HFFc6 (cell line): ENCODE measurements around the gene TCHP. TPM values are rescaled to one million over a fixed set of nuclear protein-coding genes. Genes with fewer than 3 reads are reported as not detected.
A peak's percentile ranks its signal among the peaks of the same experiment; 100 is the strongest.
"Not testable (repeated sequence)": the region's sequence is repeated elsewhere in the genome, so short reads cannot be mapped to it uniquely, and the experiment has no call there.

Experiments
- DNase-seq: peaks from one replicate; pipeline ENCODE4 v3.0.0-alpha.2; 2018
- H3K27ac Mint-ChIP-seq: 2 replicates; pipeline ENCODE4 v1.8.0; 2020; ENCODE audit warnings: mild to moderate bottlenecking, mixed read lengths
- H3K27me3 Mint-ChIP-seq: 2 replicates; pipeline ENCODE4 v1.8.0; 2021; ENCODE audit warnings: mild to moderate bottlenecking, moderate library complexity, mixed read lengths; ENCODE audit not compliant: insufficient read depth
- H3K36me3 Mint-ChIP-seq: 2 replicates; pipeline ENCODE4 v1.8.0; 2021; ENCODE audit warnings: low read depth, mixed read lengths
- H3K4me1 Mint-ChIP-seq: 2 replicates; pipeline ENCODE4 v1.8.0; 2020; ENCODE audit warnings: low read depth, mixed read lengths
- H3K4me3 Mint-ChIP-seq: 2 replicates; pipeline ENCODE4 v1.8.0; 2020; ENCODE audit warnings: mild to moderate bottlenecking, moderate library complexity, mixed read lengths
- H3K9me3 Mint-ChIP-seq: 2 replicates; pipeline ENCODE4 v1.8.0; 2020; ENCODE audit warnings: mild to moderate bottlenecking, mixed read lengths
- total RNA-seq, 6 experiments: library from RNA; stranded (reverse); fragmentation: NEBNext Ultra II Directional; extraction: Animal tissue kit (Norgen Biotek cat#: 25700); gene quantifications; 2 replicates in 1 of 6; 3 replicates in 5 of 6; pipeline ENCODE4 v1.2.3, GENCODE V29; 2021
- TF ChIP-seq, protein P1 (sequence below): fragments of 200-600 bp; sonication (generic); IDR thresholded peaks from 2 replicates; pipeline ENCODE4 v1.5.0; 2021; ENCODE audit warnings: antibody characterized with exemption, mild to moderate bottlenecking

The TCHP gene
- total RNA-seq, 6 experiments from 2014 or later: 15.0 to 21.0 (median 18.2) TPM

DNA sequence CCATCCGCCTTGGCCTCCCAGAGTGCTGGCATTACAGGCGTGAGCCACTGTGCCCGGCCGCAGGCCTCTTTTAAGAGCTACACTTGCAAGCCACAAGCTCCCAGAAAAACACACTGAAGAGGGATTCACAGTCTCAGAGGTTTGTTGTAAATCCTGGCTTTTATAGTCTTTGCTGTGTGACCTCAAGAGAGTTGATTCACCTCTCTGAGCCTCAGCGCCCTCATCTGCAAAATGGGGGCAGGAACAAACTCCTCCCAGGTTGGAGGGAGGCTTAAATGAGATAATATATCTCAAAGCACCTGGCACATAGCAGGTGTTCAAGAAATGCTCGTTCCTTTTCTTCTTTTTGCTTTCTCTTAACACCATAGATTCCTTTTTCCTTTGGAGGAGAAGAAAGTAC lies 3.9 kb upstream of the TCHP start:
- no peak for DNase-seq
- Mint-ChIP-seq H3K27ac (no peak overlapping the region), H3K4me3 (no peak overlapping the region), H3K36me3 (no peaks in the 10 kb centered on the region), H3K27me3 (no peaks in the 10 kb centered on the region; the same call in 1 of the 2 replicates), H3K9me3 (no peaks in the 10 kb centered on the region), H3K4me1 (peaks cover 18% of the 10 kb centered on the region)
- TF ChIP-seq, protein P1, sequence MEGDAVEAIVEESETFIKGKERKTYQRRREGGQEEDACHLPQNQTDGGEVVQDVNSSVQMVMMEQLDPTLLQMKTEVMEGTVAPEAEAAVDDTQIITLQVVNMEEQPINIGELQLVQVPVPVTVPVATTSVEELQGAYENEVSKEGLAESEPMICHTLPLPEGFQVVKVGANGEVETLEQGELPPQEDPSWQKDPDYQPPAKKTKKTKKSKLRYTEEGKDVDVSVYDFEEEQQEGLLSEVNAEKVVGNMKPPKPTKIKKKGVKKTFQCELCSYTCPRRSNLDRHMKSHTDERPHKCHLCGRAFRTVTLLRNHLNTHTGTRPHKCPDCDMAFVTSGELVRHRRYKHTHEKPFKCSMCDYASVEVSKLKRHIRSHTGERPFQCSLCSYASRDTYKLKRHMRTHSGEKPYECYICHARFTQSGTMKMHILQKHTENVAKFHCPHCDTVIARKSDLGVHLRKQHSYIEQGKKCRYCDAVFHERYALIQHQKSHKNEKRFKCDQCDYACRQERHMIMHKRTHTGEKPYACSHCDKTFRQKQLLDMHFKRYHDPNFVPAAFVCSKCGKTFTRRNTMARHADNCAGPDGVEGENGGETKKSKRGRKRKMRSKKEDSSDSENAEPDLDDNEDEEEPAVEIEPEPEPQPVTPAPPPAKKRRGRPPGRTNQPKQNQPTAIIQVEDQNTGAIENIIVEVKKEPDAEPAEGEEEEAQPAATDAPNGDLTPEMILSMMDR: no peak

DNA sequence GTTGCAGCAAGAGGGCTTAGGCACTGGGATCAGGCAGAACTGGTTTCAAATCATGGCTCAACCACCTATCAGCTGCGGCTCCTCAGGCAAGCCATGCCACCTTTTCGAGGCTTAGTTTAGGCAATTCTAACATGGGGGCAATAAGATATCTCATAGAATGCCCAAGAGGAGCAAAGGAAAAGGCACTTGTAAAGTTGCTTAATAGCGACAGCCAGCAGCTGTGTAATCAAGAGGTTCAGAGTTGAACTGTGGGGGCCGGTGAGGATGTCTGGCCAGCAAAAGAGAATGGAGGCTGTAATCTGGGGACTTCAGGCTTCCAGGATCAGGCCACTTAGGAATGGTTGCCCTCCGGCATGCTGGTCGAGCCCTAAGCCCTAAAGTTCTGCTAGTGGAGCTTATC lies 3.0 kb upstream of the TCHP start:
- TF ChIP-seq, protein P1: no peak
- Mint-ChIP-seq H3K27me3 (no peaks in the 10 kb centered on the region; the same call in 1 of the 2 replicates), H3K36me3 (no peaks in the 10 kb centered on the region), H3K4me3 (no peak overlapping the region), H3K4me1 (peaks cover 26% of the 10 kb centered on the region), H3K9me3 (no peaks in the 10 kb centered on the region), H3K27ac (no peak overlapping the region)
- DNase-seq: no peak

DNA sequence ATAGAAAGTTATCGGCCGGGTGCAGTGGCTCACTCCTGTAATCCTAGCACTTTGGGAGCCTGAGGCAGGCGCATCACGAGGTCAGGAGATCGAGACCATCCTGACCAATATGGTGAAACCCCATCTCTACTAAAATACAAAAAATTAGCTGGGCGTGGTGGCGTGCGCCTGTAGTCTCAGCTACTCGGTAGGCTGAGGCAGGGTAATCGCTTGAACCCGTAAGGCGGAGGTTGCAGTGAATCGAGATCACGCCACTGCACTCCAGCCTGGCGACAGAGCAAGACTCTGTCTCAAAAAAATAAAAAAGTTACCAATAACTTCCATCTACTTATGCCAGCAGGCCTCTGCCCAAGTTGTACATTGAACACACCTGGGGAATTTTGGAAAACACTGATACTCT lies 729 bp upstream of the TCHP start:
- H3K4me3 Mint-ChIP-seq: peak overlapping the region; percentile 90
- H3K9me3 Mint-ChIP-seq, H3K27me3 Mint-ChIP-seq, H3K36me3 Mint-ChIP-seq, DNase-seq: not testable (repeated sequence)
- peaks cover 29% of the 10 kb centered on the region for H3K4me1 Mint-ChIP-seq
- peak overlapping the region; percentile 95 for H3K27ac Mint-ChIP-seq

DNA sequence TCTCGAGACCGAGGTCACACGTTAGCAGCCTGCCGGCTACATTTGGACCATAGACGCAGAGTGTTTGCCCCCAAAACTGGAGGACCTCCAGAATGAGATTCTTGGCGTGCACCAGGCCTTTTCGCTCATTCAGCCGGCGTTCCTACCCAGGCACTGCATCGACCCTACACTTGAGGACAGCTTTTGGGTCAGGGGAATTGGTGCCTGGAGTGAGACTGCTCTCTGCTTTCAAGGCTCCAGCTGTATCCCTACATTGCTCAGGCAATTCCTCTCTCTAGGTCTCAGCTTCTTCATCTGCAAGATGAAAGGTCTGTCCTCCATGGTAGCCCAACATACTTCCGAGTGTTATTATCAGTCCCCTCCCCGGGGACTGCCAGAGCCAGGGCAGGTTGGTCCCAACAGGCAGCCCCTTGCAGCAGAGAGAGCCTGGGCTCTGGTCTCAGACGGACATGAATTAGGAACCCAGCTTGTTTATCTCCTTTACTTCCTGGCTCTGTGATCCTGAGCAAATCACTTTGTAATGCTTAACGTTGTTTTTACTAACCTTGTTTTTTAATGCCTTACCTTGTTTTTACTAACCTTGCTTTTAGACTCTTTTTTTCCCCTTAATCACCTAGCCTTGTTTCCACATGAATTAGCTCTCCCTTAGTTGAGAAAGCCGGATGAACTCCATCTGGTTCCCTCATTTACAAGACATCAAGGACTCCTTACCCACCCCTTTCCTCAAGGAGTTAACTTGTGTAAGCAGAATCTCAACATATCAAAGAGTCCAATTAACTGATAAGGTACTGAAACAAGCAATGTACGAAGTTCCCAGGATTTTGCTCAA lies 892 bp downstream of the TCHP start:
- TF ChIP-seq, protein P1: no peak
- Mint-ChIP-seq H3K27ac (peak overlapping the region; percentile 95), H3K27me3 (no peaks in the 10 kb centered on the region), H3K4me3 (peak overlapping the region; percentile 90), H3K36me3 (peaks cover 16% of the 10 kb centered on the region), H3K9me3 (no peaks in the 10 kb centered on the region), H3K4me1 (peaks cover 29% of the 10 kb centered on the region)
- no peak for DNase-seq

DNA sequence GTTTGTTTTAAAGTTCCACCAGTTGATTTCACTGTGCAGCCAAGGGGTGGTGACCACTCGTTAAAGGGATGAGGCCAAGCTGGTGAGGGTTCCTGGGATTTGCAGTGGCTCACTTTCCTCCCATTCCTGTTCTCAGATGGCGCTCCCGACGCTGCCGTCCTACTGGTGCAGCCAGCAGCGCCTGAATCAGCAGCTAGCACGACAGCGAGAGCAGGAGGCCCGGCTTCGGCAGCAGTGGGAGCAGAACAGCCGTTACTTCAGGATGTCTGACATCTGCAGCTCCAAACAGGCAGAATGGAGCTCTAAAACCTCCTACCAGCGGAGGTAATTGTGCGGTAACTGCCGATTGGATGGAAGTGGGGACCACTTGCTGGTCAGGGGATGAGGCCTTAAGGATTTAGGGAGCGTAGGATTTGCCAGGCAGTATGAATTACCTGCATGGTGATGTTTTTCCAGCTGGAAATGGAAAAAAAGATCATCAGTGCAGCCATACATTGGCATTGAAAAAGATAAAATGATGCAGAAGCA lies 2.9 kb downstream of the TCHP start:
- Mint-ChIP-seq H3K9me3 (no peaks in the 10 kb centered on the region), H3K36me3 (peaks cover 32% of the 10 kb centered on the region), H3K27ac (no peak overlapping the region)

GRCh38 chr12:109905301-109905700 lies 5.2 kb downstream of the TCHP start:
- no peak overlapping the region for H3K4me3 Mint-ChIP-seq

More for the DNA sequence above, 2.9 kb downstream of the TCHP start:
- Mint-ChIP-seq H3K4me3 (no peak overlapping the region), H3K4me1 (peaks cover 29% of the 10 kb centered on the region), H3K27me3 (no peaks in the 10 kb centered on the region)
- TF ChIP-seq, protein P1: no peak
- no peak for DNase-seq

More at GRCh38 chr12:109905301-109905700, 5.2 kb downstream of the TCHP start:
- H3K36me3 Mint-ChIP-seq: peaks cover 44% of the 10 kb centered on the region
- no peaks in the 10 kb centered on the region for H3K27me3 Mint-ChIP-seq
- no peak for DNase-seq
- no peaks in the 10 kb centered on the region for H3K9me3 Mint-ChIP-seq
- no peak overlapping the region for H3K27ac Mint-ChIP-seq
- peaks cover 15% of the 10 kb centered on the region for H3K4me1 Mint-ChIP-seq
- TF ChIP-seq, protein P1: no peak
